RCC 7860 (cell line): ENCODE measurements around the gene RASGRP3.
"Not testable (repeated sequence)": the region's sequence is repeated elsewhere in the genome, so short reads cannot be mapped to it uniquely, and the experiment has no call there.

ENCODE experiments used
- DNase-seq: peaks from one replicate; pipeline ENCODE4 v3.0.0-alpha.2; 2015; ENCODE audit warnings: low spot score
- FAIRE-seq: peaks from 2 replicates; lab custom pipeline; 2012; peaks lifted over from hg19 to GRCh38; lab: Jason Lieb, UNC

RASGRP3 gene, protein sequence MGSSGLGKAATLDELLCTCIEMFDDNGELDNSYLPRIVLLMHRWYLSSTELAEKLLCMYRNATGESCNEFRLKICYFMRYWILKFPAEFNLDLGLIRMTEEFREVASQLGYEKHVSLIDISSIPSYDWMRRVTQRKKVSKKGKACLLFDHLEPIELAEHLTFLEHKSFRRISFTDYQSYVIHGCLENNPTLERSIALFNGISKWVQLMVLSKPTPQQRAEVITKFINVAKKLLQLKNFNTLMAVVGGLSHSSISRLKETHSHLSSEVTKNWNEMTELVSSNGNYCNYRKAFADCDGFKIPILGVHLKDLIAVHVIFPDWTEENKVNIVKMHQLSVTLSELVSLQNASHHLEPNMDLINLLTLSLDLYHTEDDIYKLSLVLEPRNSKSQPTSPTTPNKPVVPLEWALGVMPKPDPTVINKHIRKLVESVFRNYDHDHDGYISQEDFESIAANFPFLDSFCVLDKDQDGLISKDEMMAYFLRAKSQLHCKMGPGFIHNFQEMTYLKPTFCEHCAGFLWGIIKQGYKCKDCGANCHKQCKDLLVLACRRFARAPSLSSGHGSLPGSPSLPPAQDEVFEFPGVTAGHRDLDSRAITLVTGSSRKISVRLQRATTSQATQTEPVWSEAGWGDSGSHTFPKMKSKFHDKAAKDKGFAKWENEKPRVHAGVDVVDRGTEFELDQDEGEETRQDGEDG

DNA sequence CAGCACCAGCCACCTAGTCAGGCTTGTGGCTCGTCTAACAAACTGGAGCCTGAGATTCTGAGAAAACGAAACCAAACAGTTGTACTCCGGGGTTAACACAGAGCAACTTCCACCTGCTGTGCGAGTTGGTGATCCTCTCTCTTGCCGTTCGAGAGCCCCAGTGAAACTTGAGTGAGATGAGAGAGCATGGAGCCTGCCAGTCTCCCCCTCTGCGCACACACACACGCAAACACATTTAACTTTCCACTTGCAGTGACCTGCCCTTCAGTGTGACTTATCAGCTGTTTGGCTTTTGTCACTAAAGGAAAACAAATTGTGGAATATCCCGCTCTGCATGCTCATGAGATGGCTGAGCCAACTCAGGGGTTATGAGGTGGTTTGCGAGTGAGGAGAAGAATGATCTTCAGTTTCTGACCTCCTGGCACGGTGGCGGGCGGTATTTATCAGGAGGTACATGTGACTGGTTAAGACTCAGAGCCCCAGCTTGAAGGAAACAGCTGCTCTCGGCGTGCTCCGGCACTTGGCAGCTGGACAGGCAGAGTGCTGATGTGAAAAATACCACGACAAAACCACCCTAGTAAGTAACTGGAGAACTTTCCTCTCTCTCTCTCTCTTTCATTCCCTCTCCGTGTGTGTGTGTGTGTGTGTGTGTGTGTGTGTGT is at the start of gene RASGRP3:
Gene RASGRP3 (plus strand): TSS at position 519 of the 662 bp plus-strand sequence. CDS start 38,488 bp downstream, outside the sequence.
- DNase-seq, result peak; percentile 39
- no peak for FAIRE-seq

DNA sequence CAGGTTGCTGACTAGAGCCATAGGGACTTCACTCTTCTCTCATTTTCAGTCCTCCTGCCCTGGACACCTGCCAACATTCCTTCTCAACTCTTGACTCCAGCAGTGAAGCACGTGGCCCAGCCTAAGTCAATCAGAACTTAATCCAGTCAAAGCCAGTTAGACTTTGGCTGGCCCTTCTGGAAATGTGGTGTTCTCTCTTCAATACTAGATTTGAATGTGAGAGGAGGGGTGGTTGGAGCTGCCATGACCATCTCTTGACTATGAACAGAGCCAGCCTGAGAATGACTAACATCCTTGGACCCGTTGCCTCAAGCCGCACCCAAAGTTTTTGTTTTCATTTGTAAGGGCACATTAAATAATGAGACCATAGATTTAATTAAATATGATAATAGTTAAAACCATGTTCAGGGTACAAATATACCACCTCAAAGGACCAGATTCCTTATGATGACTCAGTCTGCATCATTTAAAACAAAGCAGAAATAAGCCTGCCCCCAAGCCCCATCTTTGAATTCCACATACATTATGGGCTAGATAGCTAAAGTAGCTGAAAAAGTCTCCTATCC is 49.7 kb upstream of the RASGRP3 start:
- FAIRE-seq, result no peak

DNA sequence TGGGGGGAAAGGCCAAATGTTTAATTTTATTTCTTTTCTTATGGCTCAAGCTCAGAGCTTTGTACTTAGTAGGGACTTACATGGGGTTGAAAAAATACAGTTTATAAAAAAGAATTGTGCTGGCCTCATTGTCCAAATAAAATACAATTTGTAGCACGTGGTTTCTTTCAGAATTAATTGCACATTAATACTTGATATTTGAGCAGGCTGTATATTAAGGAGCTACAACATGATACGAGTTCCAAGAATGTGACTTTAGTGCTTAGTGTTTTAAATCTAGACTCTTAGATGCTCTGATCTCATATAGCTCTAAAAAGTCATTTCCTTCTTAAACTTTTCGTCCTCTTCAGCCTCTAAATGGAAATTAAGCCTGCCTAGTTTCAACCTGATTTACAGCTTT is 46.4 kb upstream of the RASGRP3 start:
- FAIRE-seq (no peak), DNase-seq (no peak)

More for the DNA sequence above, 49.7 kb upstream of the RASGRP3 start:
- peak; percentile 41 for DNase-seq

DNA sequence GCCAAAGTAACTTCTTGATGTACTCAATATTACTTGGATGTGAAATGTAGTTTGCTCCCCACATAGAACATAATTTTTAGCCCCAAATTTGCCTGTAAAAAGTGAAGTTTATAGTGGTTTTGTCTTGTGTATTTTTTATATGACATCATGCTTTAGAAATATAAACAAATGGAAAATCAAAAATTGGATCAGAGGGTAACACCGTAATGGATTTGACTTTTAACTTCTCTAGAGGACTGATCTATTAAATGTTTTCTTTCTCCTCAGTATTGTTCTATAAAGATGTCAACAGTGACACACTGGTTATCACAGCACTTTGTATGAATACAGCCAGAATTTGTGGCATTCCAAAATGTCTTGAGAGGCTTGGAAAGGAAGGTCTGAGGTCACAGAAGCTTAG is 45.6 kb upstream of the RASGRP3 start:
- no peak for FAIRE-seq

DNA sequence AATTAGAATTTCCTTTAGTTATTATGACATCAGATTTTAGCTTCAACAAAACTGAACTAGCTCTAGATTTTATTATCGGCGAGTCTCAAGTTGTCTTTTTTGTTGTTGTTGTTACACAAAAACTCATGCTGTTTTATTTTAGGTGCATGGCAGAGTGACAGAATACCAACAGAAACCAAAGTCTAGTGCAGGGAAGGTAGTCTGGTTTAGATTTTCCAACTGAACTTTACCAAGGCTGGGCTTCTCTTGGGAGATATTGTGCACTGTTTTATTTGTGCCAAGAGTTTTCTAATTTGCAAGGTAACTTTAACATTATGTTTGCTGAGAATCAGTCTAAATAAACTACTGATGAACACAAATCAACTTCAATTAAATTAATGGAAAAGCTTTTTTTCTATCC is 43.6 kb upstream of the RASGRP3 start:
- FAIRE-seq (no peak), DNase-seq (no peak)

More for the DNA sequence above, 45.6 kb upstream of the RASGRP3 start:
- DNase-seq, result no peak

DNA sequence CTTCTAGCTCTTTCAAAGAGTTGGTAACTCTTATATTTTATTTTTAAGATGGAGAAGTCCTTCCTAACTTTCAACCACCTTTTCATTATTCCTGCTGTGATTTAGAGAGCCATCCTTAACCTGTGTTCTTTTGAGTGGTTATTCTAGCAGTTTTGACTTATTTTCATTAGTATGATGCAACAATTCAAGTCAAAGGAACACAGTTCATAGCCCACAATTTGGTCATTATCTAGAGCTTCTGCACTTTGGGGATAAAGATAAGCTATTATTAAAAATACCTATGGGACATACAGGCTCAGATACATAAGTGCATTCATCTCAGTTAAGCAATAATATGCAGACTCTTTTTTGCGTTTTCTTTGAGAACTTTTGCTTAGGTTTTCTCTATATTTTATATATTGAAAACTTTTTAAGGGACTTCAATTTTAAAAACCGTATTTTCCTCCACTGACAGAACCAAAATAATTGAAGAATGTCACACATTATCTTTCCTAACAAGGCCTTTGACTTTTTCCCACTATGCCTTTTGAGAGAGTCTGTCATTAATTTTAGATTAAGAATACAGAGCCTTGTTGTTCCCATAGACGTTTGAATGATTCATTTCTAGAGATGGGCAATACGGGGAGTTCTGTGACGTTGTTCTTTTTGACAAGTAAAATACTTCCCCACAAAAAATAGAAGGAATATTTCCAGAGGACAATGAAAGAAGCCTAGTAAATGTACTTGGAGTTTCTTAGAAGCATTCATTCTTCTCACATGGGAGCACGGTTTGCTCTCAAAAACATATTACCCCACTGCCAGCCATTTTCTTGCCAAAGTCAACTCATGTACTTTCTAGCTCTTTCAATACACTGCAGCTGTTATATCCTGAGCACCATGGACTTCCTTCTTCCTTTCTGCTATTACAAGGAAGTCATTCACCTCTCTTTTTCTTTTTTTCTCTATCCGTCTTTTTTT is 42.9 kb upstream of the RASGRP3 start:
- no peak for FAIRE-seq

DNA sequence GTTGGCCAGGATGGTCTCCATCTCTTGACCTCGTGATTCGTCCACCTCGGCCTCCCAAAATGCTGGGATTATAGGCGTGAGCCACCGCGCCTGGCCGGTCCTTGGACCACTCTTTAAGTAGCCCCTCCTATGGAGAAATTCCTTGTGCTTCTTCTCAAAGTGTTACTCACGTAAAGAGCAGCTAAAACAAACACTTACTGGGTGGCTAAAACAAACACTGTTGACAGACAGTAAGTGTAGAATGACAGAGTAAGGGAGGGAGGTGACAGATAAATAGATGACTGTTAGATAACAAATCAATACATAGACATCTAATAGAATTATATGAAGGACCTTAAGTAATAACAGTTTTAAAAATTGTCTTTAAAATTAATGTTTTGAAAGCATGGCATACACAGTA is 40.9 kb upstream of the RASGRP3 start:
- DNase-seq (no peak), FAIRE-seq (no peak)

More for the DNA sequence above, 42.9 kb upstream of the RASGRP3 start:
- no peak for DNase-seq

DNA sequence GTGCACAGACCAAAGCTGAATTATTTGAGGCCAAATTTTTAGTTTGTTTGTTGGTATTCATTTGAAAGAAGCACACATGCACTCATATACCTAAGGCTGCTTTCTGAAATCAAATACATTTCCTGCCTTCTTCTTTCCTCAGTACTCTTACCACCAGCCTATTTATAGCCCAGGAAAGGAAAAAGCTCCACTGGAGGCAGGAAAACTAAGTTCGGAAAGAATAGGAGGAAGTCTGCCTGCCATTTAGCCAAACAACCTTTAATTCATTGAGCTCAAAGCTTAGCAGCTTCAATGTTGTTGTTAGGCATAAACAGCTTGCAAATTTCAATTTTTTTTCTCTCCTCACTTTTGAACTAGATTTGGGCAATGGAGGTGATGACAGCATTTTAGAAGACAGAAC is 40.4 kb upstream of the RASGRP3 start:
- no peak for FAIRE-seq
- no peak for DNase-seq

DNA sequence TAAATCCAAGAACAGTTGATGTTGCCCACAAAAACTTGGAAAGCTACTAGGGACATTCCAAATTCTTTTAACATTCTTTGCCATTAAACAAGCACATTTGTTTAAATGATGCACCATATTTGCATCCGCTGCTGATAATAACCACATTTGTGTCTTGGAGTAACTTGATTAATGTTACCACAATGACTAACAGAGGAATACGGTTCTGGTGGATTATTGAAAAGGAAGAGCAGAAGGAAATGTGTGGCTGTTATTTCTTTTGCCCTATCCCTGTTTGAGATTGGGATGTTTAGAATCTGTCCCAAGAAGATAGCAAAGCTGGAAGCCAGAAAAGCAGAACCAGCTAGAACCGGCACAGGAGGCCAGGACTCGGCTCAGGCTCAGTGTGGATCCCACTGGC is 39.2 kb upstream of the RASGRP3 start:
- DNase-seq (peak; percentile 41), FAIRE-seq (peak; percentile 27)

DNA sequence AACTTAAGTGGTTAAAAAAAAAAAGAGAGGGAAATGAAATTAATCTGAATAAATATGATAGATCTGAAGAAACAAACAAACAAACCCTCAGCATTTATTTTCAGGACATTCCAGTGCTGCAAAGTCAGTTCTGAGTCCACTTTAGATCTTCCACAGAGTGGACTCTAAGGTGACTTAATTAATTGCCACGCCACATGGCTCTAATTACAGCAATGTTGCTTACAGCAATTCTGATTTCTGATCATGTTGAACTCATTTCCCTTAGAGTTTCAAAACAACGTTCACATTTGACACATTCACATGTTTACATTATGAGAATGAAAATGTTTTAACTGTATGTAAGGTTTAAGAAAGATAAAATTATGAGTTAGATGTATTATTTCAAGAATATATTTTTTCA is 38.6 kb upstream of the RASGRP3 start:
- DNase-seq, result no peak

DNA sequence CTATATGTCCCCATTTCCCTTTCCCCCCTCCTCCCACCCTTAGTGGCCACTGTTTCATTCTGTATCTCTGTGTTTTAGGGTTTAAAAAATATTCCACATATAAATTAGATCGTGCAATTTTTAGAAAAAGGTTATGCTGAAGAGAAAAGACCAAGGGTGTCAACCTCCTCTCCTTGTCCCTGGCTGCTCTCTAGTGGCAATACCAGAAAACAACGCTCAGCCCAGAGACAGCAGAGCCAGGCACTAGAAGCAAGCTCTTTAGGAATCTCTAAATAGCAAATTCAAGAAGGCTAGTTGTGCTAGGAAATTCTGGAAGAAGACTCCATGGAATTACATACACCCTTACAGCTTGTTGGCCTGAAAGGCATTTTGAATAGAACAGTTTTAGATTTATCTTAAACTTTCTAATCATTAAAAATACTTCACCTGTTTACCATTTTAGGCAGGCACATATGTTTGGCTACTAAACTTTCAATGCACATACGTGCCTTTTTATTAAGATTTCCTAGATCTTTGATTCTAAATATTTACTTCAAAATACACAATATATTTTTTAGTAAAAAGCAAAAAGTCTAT is 35.1 kb upstream of the RASGRP3 start:
- no peak for FAIRE-seq
- DNase-seq, result peak; percentile 24

More for the DNA sequence above, 38.6 kb upstream of the RASGRP3 start:
- FAIRE-seq, result no peak

DNA sequence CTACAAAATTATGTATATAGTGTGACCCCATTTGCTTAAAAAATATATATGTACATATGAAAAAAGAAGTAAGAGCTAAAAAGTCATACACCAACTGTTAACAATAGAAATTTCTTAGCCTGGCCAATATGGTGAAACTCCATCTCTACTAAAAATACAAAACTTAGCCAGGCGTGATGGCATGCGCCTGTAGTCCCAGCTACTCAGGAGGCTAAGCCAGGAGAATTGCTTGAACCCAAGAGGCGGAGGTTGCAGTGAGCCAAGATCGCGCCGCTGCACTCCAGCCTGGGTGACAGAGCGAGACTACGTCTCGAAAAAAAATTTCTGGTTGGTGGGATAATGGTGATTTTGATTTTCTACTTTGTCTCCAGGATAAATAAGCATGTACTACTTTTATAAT is 34.4 kb upstream of the RASGRP3 start:
- DNase-seq, FAIRE-seq: not testable (repeated sequence)

DNA sequence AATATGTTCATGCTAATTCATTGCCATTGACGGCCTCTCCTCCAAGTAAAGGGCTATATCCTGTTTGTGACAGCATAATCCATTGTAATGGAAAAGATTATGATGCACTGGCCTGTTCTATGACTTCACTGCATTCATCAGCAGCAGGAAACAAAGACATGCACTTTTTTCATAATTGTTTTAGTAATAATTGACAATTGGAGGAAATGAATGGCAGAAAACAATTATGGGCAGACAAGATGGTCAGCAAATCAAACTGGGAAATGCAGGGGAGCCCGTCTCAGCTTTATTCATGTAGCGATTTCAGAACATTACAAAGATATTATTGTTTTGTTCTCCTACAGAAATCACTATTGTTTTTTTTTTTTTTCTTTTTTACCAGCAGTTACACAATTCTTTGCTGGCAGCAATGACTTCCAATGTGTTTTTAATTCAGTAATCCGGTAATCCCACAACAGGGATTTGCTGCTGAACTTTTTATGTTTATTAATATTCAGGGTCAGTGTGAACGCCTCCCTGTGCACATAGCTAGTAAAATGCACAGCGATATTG is 33.8 kb upstream of the RASGRP3 start:
- FAIRE-seq, result no peak
- no peak for DNase-seq

DNA sequence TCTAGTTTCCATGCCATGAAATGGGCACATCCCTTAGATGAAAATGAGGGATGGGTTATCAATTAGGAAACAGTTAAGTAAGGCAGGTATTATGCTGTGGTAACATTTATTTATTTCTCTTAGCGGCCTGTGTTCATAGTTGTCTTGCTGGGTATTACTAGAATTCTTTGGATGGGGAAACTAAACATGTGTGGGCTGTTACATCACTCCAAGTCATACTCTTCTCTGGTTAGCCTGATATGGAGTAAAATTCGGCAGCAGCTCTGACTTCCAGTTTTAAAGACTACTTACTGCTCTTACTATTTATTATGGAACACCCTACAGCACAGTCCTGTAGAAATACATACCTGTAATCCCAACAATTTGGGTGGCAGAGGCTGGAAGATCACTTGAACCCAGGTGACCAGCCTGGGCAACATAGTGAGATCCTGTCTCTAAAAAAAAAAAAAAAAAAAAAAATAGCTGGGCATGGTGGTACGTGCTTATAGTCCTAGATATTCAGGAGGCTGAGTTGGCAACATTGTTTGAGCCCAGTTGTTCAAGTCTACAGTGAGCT is 33.1 kb upstream of the RASGRP3 start:
- FAIRE-seq (no peak), DNase-seq (no peak)

DNA sequence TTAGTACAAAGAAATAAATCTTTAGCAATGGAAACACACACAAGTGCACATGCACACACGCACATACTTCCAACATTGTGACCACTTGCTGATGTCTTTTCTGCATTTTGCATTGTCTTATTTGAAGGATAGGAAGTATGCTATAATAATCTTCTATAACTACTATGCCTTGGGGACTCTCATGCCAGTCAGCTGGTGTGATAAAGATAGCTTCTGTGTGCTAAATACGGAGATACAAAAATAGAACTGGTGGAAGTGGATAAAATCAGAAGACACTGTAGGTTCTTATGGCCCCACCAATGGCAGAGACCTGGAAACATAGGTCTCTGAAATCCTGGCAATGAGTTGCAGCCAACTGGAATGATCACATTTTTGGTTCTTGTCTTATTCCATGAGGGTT is 31.5 kb upstream of the RASGRP3 start:
- FAIRE-seq (no peak), DNase-seq (no peak)

DNA sequence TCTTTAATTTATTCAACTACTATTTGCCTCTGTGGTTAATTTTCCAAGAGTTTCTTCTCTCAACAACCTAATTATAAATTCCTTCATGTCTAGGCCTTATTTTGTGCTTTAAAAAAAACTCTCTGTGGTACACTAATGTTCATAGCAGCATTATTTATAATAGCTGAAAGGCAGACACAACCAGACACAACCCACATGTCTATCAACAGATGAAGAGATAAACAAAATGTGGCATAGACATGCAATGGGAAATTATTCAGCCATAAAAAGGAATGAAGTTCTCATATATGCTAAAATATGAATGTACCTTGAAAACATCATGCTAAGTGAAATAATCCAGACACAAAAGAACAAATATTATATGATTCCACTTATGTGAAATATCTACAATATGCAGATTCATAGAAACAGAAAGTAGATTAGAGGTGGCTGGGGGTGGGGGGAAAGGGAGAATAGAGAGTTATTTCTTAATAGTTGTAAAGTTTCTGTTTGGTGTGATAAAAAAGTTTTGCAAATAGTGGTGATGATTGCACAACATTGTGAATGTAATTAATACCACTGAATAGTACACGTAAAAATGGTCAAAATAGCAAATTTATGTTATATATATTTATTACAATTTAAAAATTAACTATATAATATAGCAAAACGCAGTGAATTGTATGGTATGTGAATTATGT is 28.1 kb upstream of the RASGRP3 start:
- FAIRE-seq, result no peak
- DNase-seq, result no peak

DNA sequence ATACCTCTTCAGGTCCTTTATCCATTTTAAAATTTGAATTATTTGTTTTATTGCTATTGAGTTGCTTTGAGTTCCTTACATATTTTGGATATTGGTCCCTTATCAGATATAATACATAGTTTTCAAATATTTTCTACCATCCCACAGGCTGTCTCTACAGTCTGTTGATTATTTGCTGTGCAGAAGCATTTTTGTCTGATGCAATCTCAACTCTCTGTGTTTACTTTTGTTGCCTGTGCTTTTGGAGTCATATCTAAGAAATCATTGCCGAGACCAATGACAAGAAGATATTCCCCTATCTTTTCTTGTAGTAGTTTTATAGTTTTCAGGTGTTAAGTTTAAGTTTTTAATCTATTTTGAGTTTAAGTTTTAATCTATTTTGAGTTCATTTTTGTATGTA is 25.2 kb upstream of the RASGRP3 start:
- FAIRE-seq (no peak), DNase-seq (no peak)

DNA sequence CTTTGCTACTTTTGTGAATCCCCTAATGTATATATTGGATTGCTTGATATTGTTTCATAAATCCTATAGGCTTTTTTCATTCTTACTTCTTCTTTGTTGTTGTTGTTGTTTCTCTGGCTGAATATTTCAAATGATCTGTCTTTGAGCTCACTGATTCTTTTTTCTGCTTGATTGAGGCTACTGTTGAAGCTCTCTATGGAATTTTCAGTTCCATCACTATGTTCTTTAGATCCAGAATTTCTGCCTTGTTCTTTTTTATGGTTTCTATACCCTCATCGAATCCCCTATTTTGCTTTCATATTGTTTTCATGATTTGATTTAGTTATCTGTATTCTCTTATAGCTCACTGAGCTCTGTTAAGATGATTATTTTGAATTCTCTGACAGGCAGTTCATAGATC is 24.6 kb upstream of the RASGRP3 start:
- no peak for FAIRE-seq
- DNase-seq, result no peak

DNA sequence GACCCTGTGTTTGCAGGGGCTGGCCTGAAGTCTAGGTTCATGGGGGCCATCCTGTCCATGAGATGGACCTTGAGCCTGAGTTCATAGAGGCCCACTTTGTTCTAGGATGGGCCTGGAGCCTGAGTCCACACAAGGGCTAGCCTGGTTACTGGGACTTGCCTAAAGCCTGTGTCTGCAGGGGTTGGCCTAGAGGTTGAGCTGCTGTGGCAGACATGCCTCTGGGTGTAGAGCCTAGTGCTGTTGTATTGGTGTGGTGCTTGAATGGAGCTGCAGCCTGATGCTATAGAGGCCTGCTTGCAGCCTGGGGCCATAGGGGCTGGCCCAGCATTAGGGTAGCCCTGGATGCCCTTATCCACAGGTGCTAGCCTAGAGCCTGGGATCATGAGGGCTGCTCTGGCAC is 23.9 kb upstream of the RASGRP3 start:
- DNase-seq (no peak), FAIRE-seq (no peak)
